ENCODE data around the gene EVC2.

Gene EVC2

GRCh38 chr4:5686338-5686737, 22.0 kb downstream of the EVC2 start:
- no peak for DNase-seq (ENCODE audit: low read depth in 1 of 2, low spot score in 1 of 2)

GRCh38 chr4:5685296-5685695, 23.1 kb downstream of the EVC2 start:
- no peak for DNase-seq (ENCODE audit: low read depth in 1 of 2, low spot score in 1 of 2)

DNA sequence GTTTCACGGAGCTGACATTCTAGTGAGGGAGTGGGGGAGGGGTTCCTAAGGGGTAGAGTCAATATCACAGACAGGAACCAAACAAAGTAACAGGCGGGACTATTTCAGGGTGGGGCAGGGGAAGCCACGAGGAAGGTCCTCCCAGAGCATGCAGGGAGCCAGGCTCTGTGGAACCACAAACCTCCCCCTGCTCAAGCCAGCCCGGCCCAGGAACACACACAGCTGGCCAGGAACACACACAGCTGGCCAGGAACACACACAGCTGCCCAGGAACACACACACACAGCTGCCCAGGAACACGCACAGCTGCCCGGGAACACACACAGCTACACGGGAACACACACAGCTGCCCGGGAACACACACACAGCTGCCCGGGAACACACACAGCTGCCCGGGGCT, 24.8 kb downstream of the EVC2 start:
- DNase-seq (ENCODE audit: low read depth in 1 of 2, low spot score in 1 of 2): no peak

DNA sequence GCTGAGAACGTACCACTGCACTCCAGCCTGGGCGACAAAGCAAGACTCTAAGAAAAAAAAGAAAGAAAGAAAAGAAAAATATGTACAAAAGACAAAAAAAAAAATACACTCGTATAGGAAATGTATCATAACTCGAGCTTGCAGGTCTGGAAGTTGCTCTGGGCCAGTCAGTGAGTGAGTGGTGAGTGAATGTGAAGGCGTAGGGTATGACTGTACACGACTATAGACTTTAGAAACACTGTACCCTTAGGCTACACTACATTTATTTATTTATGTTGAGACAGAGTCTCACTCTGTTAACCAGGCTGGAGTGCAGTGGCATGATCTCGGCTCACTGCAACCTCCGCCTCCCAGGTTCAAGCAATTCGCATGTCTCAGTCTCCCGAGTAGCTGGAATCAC, 29.4 kb downstream of the EVC2 start:
- no peak for DNase-seq (ENCODE audit: low read depth in 1 of 2, low spot score in 1 of 2)

DNA sequence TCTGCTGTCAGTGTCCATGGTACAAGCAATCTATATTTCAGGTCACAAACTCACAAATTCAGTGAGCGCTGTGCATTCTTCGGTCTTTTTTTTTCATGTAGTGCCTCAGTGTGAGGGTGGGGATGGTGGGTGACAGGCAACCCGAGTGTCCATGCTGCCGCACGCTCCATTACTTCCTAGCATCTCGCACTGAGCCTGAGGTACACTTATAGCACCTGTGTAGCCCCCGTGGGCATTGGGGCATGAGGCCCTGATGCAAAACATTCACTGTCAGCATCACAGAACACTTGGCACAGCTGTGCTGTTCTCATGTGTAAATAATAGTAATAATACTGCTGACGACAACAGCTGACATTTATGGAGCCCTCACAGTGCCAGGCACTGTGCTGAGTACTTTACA, 31.6 kb downstream of the EVC2 start:
- no peak for DNase-seq (ENCODE audit: low read depth in 1 of 2, low spot score in 1 of 2)

DNA sequence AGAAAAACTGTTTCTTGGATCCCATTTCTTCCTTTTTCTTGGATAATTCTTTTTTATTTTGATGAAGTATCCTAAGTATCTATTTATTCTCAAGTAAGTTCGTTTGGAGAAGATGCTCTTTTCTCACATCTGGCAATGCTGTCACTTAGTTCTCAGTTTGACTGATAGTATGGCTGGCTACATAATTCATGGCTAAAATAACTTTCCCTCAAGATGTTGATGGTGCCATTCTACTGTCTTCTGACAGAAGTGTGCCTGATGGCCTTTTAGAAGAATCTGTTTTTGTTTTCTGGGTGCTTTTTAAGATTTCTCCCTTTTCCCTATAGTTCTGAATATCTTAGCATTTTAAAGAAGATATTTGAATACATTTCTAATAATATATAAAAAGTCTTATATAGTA, 41.6 kb downstream of the EVC2 start:
- DNase-seq (ENCODE audit: low read depth in 1 of 2, low spot score in 1 of 2): no peak

DNA sequence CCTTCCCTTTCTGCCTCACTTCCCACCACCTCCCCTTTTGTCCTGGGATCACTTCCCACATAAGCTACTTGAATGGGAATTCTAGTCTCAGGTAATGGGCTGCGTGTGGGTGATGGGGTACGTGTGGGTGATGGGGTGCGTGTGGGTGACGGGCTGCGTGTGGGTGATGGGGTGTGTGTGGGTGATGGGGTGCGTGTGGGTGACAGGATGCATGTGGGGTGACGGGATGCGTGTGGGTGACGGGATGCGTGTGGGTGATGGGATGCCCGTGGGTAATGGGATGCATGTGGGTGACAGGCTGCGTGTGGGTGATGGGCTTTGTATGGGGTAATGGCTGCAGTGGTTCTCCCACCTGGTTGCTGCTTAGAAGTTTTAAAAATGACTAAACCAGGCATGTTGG, 43.6 kb downstream of the EVC2 start:
- no peak for DNase-seq (ENCODE audit: low read depth in 1 of 2, low spot score in 1 of 2)

DNA sequence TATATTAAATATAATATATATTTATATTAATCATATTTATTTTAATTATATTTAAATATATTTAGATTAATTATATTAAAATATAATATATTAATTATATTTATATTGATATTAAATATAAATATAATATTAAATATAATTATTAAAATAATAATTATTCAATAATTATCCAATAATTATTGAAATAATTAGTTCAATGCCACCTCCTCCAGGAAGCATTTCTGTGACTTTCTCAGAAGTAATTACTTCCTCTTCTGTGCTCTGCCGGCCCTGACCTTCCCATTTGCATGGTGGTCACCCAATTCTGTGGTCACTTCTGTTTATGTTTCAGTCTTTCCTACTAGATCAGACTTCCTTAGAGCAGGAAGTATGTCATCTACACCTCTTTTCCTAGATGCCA, 45.8 kb downstream of the EVC2 start:
- DNase-seq (ENCODE audit: low read depth in 1 of 2, low spot score in 1 of 2): no peak

DNA sequence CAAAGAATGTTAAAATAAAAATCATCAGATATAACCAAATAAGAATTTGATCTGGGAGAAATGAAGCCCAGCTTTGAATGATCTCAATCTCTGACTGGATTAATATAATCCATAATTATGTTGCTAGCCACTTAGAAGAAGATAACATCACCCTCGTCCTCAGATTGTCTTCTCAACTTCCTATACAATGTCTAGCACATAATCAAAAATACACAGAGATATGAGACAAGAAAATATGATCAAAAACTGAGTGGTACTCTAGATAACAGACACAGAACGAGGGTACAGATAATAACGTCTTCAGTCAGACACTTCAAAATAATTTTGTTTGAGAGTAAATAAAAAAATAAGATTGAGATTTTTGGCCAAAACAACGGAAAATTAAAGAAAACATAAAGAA, 47.1 kb downstream of the EVC2 start:
- DNase-seq (ENCODE audit: low read depth in 1 of 2, low spot score in 1 of 2): no peak

GRCh38 chr4:5660185-5660584, 48.2 kb downstream of the EVC2 start:
- no peak for DNase-seq (ENCODE audit: low read depth in 1 of 2, low spot score in 1 of 2)

- DNase-seq (ENCODE audit: low read depth in 1 of 2, low spot score in 1 of 2): no peak
These were observed 49.4 kb downstream of the EVC2 start for GRCh38 chr4:5658974-5659373.

DNA sequence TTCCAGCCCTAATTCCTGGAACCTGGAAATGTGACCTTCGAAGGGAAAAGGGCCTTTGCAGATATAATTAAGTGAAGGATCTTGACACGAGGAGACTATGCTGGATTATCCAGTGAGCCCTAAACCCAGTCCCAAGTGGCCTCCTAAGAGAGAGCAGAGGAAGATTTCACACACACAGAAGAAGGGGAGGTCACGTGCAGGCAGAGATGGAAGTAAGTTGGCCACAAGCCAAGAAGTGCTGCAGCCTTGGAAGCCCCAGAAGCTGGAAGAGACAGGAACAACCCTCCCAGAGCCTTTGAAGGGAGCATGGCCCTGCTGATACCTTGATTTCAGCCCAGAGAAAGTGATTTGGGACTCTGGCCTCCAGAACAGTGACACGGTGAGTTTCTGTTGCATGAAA, 51.9 kb downstream of the EVC2 start:
- DNase-seq (ENCODE audit: low read depth in 1 of 2, low spot score in 1 of 2): no peak

DNA sequence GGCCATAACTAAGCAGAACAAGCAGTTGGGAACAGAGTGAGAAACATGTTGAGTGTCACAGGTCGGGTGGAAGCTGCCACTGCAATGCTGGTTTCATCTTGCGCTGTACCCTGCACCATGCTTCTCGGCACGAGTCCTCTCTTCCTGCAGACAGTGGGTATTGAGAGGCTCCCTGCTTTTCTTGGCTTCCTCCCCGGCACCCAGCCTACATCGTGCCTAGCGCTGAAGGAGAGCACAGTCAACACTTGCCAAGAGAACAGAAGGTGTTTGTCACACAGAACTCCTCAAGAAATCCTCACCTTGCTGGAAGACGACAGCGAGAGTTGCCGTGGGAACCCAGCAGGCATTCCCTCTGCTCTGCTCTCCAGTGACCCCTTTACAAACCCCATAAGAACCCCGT, 53.6 kb downstream of the EVC2 start:
- DNase-seq (ENCODE audit: low read depth in 1 of 2, low spot score in 1 of 2): no peak

DNA sequence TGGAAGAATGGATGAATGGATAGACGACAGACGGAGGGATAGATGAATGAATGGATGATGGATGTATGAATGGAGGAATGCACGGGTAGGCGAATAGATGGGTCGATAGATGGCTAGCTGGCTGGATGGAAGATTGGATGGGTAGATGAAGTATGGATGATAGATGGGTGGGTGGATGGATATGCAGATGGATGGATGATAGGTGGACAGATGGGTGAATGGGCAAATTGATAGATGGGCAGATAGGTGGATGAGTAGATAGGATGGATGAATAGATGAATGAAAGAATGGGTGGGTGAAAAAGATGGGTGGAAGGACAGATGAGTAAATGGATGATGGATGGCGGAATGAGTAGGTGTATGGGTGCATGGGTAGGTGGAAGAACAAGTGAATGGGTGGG, 57.3 kb downstream of the EVC2 start:
- no peak for DNase-seq (ENCODE audit: low read depth in 1 of 2, low spot score in 1 of 2)

- DNase-seq (ENCODE audit: low read depth in 1 of 2, low spot score in 1 of 2): no peak
These were observed 58.3 kb downstream of the EVC2 start for GRCh38 chr4:5650040-5650439.

- no peak for DNase-seq (ENCODE audit: low read depth in 1 of 2, low spot score in 1 of 2)
These were observed 61.0 kb downstream of the EVC2 start for GRCh38 chr4:5647351-5647750.

DNA sequence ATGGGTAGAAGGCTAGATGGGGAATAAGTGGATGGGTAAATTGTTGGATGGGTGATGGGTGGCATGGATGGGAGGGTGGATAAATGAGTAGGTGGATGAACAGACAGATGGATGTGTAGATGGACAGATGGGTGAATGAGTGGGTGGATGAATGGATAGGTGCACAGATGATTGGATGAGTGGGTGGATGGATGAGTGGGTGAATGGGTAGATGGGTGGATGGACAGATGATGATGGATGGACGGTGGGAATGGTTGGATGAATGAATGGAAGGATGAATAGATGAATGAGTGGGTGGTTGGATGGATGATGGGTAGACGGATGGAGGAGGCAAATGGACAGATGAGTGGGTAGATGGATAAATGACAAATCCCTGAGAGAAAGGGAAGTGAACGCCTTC, 68.3 kb downstream of the EVC2 start:
- DNase-seq (ENCODE audit: low read depth in 1 of 2, low spot score in 1 of 2): no peak

- no peak for DNase-seq (ENCODE audit: low read depth in 1 of 2, low spot score in 1 of 2)
These were observed 68.8 kb downstream of the EVC2 start for GRCh38 chr4:5639556-5639955.

DNA sequence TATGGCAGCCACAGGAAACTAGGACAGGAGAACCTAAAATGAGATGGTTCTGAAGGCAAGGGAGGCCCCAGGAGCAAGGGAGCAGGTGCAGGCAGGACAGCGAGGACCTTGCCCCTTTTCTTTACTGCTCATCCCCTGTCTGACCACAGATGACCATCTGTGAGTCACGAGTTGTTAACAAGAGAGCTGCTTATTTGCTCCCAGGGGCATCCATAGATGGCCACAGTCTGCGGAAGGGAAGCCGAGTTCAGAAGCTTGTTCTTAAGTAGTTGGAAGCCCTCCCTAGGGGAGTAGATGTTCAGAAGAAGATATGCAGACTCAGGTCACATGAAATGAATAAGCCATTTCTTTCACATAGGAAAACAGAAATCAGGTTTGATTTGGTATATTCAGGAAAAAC, 69.4 kb downstream of the EVC2 start:
- no peak for DNase-seq (ENCODE audit: low read depth in 1 of 2, low spot score in 1 of 2)

GRCh38 chr4:5638316-5638715, 70.0 kb downstream of the EVC2 start:
- no peak for DNase-seq (ENCODE audit: low read depth in 1 of 2, low spot score in 1 of 2)

DNA sequence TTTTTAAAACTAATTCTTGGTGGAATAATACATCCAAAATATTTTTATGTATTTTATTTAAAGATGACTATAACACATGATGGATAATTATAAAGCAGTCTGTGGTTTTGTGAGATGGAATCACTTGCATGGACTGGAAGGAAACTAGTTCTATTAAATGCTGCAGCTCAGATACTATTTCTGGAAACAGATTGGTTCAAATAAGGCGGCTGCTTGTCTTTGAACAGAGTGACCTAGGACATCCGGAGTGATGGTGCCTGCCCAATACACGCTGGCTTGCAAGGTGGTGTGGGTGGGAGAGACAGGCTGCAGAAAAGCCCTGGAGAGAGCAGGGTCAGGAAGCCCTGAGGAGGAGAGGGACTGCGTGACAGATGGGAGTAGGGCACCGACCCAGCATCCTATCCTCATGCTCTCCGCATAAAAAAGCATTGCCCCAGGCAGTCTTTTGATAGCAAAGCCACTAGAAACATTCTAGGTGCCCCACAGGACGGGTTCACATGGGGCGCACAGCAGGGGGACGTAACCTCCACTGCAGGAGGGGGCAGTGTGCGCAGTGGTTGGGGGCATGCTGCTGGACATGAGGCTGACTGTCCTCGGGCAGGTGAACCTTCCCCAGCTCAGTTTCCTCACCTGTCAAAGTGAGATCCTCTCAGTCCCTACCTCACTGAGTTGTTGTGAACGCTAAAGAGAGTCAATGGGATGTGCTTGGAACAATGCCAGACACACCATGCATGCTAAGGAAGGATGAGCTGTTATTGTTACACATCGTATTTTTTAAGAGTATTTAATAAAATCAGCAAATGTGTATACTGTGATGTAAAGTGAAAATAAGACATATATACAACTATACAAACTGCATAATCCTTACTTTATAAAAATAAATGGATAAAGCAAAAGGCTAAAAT, 71.3 kb downstream of the EVC2 start:
- no peak for DNase-seq (ENCODE audit: low read depth in 1 of 2, low spot score in 1 of 2)

DNA sequence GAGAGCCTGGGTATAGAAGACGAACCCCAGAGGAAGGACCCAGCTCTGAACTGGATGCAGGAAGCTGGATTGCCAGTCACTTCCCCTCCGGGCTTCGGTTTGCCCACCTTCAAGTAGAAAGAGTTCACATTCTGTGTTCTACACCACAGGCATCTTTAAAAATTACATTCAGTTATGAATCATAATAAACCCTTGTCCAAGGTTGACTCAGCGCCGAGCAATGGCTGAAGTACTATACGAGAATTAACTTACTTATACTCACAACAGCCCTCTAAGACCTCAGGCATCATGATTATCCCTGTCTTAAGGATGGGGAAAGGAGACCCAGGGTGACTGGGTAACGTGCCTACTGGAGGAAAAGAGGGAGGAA, 72.5 kb downstream of the EVC2 start:
- DNase-seq (ENCODE audit: low read depth in 1 of 2, low spot score in 1 of 2): no peak

DNA sequence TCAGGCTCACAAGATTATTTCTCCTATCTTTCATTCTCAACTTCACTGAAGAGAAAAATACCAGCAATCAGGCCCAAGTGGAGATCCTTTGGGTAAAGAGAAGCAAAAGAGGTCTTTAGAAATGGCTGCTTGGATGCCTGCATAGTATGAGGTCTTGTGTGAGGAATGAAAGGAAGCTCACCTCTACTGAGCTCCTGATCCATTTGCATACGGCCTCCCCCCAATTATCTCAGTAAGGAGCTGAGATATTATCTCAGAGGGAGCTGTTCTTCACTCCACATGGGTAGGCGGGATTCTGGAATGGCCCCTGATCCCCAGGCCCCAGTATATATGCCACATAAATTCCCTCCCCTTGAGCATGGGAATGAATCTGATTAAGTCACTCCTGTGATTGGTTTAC, 75.8 kb downstream of the EVC2 start:
- DNase-seq (ENCODE audit: low read depth in 1 of 2, low spot score in 1 of 2): no peak
